ENCODE data around the gene MCTP1.

Gene MCTP1

DNA sequence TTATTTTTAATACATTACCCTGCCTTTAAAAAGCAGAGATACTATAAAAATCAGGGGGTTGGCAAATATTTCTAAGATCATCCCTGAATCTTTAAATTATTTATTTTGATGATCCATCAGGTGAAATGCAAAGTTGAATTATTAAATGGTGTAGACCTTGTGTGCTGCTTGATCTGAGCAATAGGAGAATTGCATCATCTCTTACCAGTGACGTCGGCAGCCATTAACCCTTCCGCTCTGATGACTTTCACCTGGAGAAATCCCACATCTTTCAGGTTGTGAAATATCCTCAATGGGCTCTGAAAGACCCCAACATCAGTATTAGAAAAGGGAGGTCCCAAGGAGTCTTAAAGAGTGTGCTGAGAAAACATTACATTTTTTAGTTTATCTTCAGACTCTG, 396.2 kb downstream of the MCTP1 start:
- H3K4me3 ChIP-seq (ENCODE audit: low read length) = no peak overlapping the region
- H3K27me3 ChIP-seq (ENCODE audit: low read depth, low read length) = no peaks in the 10 kb centered on the region
- H3K36me3 ChIP-seq (replicated peaks; ENCODE audit: low read depth, low read length) = no peaks in the 10 kb centered on the region
- no peaks in the 10 kb centered on the region for H4K20me1 ChIP-seq (ENCODE audit: insufficient read depth, low read length)
- H2AFZ ChIP-seq (ENCODE audit: low read depth, low read length) = no peak overlapping the region
- H3K9ac ChIP-seq (ENCODE audit: low read length) = no peak overlapping the region
- no peaks in the 10 kb centered on the region for H3K4me1 ChIP-seq (ENCODE audit: low read length)
- no peak overlapping the region for H3K27ac ChIP-seq (ENCODE audit: low read length)
- TF ChIP-seq EZH2phosphoT487 (IDR thresholded peaks at IDR 0.05; ENCODE audit: low read depth) = no peak
- no peaks in the 10 kb centered on the region for H3K79me2 ChIP-seq (ENCODE audit: low read length)
- no peaks in the 10 kb centered on the region for H3K9me3 ChIP-seq (ENCODE audit: insufficient read depth, low read length)
- no peak overlapping the region for H3K4me2 ChIP-seq (ENCODE audit: low read length)

DNA sequence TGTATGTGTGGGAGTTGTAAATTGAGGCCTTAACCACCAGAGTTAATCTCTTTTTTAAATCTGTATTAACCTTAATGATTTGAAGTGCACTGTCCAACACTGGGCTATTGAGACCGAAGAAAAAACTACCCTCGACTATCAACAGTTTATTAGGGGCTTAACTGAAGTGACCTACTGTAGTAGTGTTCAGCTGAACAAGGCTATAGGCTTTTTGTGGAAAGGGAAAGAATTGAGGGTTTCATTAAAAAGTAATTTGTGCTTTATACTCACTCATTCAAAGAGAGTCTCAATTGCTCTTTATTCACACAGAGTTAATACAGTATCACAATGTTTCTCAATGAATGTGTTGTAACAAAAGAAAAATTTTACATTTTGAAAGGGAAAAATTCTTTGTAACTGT, 399.0 kb downstream of the MCTP1 start:
- Histone ChIP-seq H3K27me3 (ENCODE audit: low read depth, low read length) (no peaks in the 10 kb centered on the region), H3K9ac (ENCODE audit: low read length) (no peak overlapping the region), H3K79me2 (ENCODE audit: low read length) (no peaks in the 10 kb centered on the region), H3K36me3 (replicated peaks; ENCODE audit: low read depth, low read length) (no peaks in the 10 kb centered on the region), H3K9me3 (ENCODE audit: insufficient read depth, low read length) (no peaks in the 10 kb centered on the region), H3K27ac (ENCODE audit: low read length) (no peak overlapping the region), H2AFZ (ENCODE audit: low read depth, low read length) (no peak overlapping the region), H3K4me2 (ENCODE audit: low read length) (no peak overlapping the region), H3K4me3 (ENCODE audit: low read length) (no peak overlapping the region), H4K20me1 (ENCODE audit: insufficient read depth, low read length) (no peaks in the 10 kb centered on the region), H3K4me1 (ENCODE audit: low read length) (no peaks in the 10 kb centered on the region)
- TF ChIP-seq EZH2phosphoT487 (IDR thresholded peaks at IDR 0.05; ENCODE audit: low read depth) = no peak
- TF ChIP-seq, protein P1, sequence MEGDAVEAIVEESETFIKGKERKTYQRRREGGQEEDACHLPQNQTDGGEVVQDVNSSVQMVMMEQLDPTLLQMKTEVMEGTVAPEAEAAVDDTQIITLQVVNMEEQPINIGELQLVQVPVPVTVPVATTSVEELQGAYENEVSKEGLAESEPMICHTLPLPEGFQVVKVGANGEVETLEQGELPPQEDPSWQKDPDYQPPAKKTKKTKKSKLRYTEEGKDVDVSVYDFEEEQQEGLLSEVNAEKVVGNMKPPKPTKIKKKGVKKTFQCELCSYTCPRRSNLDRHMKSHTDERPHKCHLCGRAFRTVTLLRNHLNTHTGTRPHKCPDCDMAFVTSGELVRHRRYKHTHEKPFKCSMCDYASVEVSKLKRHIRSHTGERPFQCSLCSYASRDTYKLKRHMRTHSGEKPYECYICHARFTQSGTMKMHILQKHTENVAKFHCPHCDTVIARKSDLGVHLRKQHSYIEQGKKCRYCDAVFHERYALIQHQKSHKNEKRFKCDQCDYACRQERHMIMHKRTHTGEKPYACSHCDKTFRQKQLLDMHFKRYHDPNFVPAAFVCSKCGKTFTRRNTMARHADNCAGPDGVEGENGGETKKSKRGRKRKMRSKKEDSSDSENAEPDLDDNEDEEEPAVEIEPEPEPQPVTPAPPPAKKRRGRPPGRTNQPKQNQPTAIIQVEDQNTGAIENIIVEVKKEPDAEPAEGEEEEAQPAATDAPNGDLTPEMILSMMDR (IDR thresholded peaks at IDR 0.05; ENCODE audit: low read depth, low read length) = no peak

DNA sequence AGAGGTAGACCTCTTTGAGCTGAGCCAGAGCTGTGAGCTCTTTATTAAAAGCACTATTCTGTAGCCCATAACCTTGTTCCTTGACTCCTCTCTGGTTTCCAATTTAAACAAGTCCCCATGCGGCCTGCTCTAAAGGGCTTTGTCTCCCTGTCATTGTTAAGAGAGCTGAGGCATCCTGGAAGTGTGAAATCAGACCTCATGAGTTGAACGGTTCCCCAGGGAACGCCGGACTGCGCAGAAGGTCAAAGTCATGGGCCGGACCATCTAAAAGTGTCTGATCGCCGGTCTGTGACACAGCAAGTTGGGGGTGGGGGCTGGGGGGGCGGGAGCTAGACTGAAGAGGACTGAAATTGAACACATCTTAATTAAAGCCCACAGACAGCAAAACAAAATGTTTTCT, 400.6 kb downstream of the MCTP1 start:
- H3K4me1 ChIP-seq (ENCODE audit: low read length) = no peaks in the 10 kb centered on the region
- no peak overlapping the region for H2AFZ ChIP-seq (ENCODE audit: low read depth, low read length)
- no peaks in the 10 kb centered on the region for H3K9me3 ChIP-seq (ENCODE audit: insufficient read depth, low read length)
- H3K4me3 ChIP-seq (ENCODE audit: low read length) = no peak overlapping the region
- H3K27me3 ChIP-seq (ENCODE audit: low read depth, low read length) = no peaks in the 10 kb centered on the region
- H3K9ac ChIP-seq (ENCODE audit: low read length) = no peak overlapping the region
- no peaks in the 10 kb centered on the region for H3K79me2 ChIP-seq (ENCODE audit: low read length)
- TF ChIP-seq, protein P1 (IDR thresholded peaks at IDR 0.05; ENCODE audit: low read depth, low read length) = no peak
- no peak for TF ChIP-seq EZH2phosphoT487 (IDR thresholded peaks at IDR 0.05; ENCODE audit: low read depth)
- H4K20me1 ChIP-seq (ENCODE audit: insufficient read depth, low read length) = no peaks in the 10 kb centered on the region
- no peak overlapping the region for H3K4me2 ChIP-seq (ENCODE audit: low read length)
- no peaks in the 10 kb centered on the region for H3K36me3 ChIP-seq (replicated peaks; ENCODE audit: low read depth, low read length)
- no peak overlapping the region for H3K27ac ChIP-seq (ENCODE audit: low read length)

DNA sequence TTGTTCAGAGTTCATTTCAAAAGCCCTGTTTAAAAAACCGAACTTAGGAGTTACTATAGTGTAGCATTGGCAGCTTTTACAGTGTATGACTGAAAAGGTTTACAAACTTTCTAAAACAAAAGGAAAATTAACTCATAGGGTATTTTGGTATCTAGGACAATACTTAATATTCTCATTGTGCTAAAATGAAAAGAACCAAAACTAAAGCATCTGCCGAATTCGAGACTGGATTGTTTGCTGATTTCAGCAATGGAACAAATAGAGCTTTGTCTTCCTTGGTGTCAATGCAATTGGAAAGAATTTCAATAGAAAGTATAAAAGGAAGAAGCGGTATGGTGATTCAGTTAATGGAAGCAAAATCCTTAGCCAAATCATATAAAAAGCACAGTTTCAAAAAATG, 412.4 kb downstream of the MCTP1 start:
- Histone ChIP-seq H3K4me2 (ENCODE audit: low read length) (no peak overlapping the region), H3K4me3 (ENCODE audit: low read length) (no peak overlapping the region), H3K27ac (ENCODE audit: low read length) (no peak overlapping the region), H4K20me1 (ENCODE audit: insufficient read depth, low read length) (no peaks in the 10 kb centered on the region), H3K79me2 (ENCODE audit: low read length) (no peaks in the 10 kb centered on the region), H3K36me3 (replicated peaks; ENCODE audit: low read depth, low read length) (no peaks in the 10 kb centered on the region), H3K4me1 (ENCODE audit: low read length) (no peaks in the 10 kb centered on the region), H3K9ac (ENCODE audit: low read length) (no peak overlapping the region), H2AFZ (ENCODE audit: low read depth, low read length) (no peak overlapping the region), H3K27me3 (ENCODE audit: low read depth, low read length) (no peaks in the 10 kb centered on the region), H3K9me3 (ENCODE audit: insufficient read depth, low read length) (no peaks in the 10 kb centered on the region)
- TF ChIP-seq, protein P1 (IDR thresholded peaks at IDR 0.05; ENCODE audit: low read depth, low read length) = no peak
- TF ChIP-seq EZH2phosphoT487 (IDR thresholded peaks at IDR 0.05; ENCODE audit: low read depth) = no peak

Data from OCI-LY3 (cell line).